Measurements from ENCODE around the gene MAPK8IP2.

DNA sequence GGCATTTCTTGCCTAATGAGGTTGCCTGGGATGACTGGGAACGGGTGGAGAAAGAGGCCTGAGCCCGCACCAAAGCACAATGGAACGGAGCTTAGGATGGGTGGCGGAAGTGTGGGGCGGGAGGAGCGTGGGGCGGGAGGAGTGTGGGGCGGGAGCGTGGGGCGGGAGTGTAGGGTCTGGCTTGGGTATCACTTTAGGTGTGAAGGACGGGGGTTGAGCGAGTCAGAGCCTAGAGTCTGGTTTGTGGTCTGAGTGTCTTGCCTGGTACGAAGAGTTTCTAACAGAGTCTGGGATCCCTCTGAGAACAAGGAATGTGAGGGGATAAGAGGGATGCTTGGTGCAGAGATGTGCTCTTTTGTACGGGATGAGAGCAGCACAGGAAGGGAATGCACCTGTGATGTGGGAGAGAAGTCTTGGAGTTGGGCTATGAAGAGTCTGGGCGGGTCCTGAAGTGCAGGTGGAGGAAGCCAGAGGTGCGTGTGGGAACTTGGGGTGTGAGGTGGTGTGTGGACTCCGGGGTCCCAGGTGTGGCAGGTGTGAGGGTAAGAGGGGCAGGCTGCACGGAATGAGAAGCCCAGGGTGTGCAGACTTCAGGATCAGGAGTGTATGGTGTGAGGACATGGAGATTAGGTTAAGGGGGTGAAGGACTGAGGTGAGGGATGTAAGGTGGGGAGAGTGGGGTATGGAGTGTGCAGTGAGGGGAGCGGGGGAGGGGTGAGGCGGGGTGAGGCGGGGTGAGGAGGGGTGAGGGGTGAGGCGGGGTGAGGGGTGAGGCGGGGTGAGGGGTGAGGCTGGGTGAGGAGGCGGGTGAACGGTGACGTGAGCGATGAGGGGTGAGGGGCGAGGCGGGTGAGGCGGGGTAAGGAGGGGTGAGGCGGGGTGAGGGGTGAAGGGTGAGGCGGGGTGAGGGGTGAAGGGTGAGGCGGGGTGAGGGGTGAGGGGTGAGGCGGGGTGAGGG lies 38.9 kb upstream of the MAPK8IP2 start:
- TF ChIP-seq, protein P1, sequence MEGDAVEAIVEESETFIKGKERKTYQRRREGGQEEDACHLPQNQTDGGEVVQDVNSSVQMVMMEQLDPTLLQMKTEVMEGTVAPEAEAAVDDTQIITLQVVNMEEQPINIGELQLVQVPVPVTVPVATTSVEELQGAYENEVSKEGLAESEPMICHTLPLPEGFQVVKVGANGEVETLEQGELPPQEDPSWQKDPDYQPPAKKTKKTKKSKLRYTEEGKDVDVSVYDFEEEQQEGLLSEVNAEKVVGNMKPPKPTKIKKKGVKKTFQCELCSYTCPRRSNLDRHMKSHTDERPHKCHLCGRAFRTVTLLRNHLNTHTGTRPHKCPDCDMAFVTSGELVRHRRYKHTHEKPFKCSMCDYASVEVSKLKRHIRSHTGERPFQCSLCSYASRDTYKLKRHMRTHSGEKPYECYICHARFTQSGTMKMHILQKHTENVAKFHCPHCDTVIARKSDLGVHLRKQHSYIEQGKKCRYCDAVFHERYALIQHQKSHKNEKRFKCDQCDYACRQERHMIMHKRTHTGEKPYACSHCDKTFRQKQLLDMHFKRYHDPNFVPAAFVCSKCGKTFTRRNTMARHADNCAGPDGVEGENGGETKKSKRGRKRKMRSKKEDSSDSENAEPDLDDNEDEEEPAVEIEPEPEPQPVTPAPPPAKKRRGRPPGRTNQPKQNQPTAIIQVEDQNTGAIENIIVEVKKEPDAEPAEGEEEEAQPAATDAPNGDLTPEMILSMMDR (conservative IDR thresholded peaks at IDR 0.05 in 1 of 2, IDR thresholded peaks at IDR 0.05 in 1 of 2; ENCODE audit: extremely low read depth in 1 of 2, insufficient read depth in 1 of 2, low read depth in 1 of 2, low read length in 2 of 2): no peak
- no peak for TF ChIP-seq EZH2 (IDR thresholded peaks at IDR 0.05; ENCODE audit: borderline replicate concordance, low read length)

All from mammary epithelial cell (primary cell).